Hindlimb muscle (tissue), 1 donor: Measurements from ENCODE around the gene TPCN1. TPM values are rescaled to one million over a fixed set of nuclear protein-coding genes. Genes with fewer than 3 reads are reported as not detected.

Experiments used
- DNase-seq: peaks from one replicate; pipeline ENCODE4 v3.0.0-alpha.2; 2013
- polyA plus RNA-seq: library from polyadenylated mRNA; unstranded; fragments of 120-200 nt; gene quantifications from one replicate; pipeline ENCODE4 v1.2.1, GENCODE V29; 2013; ENCODE audit not compliant: insufficient read length

Gene TPCN1
- polyA plus RNA-seq, 1 donor = 48.2 TPM

- no peak for DNase-seq
Observed at GRCh38 chr12:113226696-113227568, 5.7 kb downstream of the TPCN1 start.

DNA sequence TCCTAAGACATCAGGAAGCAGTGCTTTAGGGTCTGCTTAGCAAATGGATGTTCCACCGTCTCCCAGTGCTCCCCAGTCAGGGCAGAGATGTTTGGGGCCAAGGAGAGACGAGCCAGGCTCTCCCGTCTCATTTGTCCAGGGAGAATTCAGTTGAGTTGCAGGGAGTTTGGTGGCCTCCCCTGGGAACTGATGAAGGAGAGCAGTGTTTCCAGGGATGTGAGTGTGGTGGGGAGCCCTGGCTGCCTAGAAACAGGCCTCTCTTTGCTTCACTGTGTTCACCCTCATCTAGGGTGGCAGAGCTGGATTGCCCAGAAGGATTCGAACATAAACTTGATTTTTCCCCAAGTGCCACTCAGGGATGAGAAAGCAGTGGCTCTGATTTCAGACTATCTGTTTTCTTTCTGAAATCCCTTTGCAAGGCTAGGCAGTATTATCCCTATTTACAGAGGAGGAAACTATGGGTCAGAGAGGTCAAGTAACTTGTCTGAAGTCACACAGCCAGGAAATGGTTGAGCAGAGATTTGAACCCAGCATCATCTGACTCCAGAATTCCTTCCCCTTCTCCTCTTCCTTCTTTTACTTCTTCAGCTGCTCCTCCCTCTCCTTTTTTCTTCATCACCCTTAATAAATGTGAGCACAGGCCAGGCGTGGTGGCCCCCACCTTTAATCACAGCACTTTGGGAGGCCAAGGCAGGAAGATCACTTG, 6.6 kb downstream of the TPCN1 start:
- DNase-seq = no peak

DNA sequence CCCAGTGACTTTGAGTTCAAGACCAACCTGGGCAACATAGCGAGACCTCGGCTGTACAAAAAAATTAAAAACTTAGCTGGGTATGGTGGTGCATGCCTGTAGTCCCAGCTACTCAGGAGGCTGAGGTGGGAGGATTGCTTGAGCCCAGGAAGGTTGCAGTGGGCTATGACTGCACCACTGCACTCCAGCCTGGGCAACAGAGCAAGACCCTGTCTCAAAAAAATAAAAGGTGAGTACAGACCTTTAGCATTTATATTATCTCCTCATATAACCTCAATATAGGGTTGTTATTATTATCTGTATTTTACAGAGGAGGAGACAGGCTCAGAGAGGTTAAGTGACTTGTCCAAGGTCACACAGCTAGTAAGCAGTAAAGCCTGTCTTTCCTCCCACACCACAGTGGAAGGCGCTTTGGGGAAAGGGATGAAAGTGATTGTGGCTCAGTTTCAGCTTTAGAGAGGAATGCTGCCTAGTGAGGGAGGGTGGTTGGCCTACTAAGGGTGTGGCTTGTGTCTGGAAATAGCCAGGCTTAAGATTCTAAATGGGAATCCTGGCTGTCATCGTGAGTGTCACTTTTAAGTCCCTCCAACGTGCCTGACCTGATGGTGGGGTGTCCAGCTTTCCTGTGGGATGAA, 7.2 kb downstream of the TPCN1 start:
- DNase-seq = no peak

DNA sequence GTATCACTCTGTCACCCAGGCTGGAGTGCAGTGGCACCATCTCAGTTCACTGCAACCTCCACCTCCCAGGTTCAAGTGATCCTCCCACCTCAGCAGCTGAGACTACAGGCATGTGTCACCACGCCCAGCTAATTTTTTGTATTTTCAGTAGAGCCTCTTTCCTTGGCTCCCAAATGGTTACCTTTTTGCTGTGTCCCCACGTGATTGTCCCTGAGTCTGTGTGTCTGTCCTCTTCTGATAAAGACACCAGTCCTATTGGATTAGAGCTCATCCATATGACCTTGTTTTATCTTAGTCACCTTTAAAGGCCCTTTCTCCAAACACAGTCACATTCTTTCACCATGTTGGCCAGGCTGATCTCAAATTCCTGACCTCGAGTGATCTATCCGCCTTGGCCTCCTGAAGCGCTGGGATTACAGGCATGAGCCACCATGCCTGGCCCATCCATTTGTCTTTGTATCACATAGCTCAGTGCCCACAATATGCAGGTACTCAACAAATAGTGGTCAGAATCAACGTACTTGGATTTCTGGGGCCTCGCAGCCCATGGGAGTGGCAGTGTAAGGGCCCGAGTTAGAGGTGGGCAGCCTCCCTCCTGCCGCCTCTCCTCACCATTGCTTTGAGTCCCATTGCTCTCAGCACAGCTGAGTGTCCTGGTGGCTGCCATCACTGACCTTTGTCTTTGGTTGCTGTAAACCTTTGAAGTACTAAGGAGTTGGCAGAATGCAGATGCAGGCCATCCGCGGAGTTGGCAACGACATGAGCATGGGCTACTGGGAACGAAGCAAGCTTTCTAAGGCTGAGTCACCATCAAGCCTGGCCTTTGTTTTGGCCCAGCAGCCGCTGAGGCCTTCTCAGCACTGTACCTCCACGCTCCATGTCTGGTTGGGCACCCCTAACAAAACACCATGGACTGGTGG, 9.3 kb downstream of the TPCN1 start:
- no peak for DNase-seq

- no peak for DNase-seq
Observed at GRCh38 chr12:113231235-113232088, 10.2 kb downstream of the TPCN1 start.

DNA sequence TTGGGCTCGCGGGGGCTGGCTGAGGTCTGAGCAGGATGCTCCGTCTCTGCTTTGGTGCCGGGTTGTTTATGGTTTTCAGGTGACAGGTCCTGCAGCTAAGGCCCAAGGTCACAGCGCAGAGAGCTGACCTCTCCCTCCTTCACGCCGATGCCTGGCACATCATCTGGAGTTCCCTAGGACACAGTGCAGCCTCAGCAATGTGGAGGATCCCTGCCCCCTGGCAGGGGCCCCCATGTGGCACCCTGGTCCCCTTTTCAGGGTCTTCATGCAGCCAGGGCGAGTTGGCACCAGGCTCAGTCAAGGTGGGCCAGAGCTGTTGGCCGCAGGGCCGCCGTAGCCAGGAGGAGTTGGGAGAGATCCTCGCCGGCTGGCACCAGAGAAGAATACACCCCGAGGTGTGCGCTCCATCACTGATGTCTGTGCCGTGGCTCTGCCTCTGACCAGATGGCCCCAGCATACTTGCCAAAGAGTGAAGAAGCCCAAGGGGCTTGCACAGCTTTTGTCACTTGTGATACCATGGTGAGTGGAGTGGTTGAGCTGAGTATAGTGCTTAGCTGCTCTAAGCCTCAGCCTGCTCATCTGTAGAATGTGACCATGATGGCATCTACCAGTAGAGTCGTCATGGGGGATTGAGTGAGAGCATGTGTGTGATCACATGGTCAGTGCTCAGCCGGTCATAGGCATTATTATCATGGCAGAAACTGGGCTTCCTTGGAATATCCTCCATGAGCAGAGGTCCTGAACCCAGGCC, 11.0 kb downstream of the TPCN1 start:
- no peak for DNase-seq

- DNase-seq = no peak
Observed at GRCh38 chr12:113232840-113233585, 11.7 kb downstream of the TPCN1 start.

DNA sequence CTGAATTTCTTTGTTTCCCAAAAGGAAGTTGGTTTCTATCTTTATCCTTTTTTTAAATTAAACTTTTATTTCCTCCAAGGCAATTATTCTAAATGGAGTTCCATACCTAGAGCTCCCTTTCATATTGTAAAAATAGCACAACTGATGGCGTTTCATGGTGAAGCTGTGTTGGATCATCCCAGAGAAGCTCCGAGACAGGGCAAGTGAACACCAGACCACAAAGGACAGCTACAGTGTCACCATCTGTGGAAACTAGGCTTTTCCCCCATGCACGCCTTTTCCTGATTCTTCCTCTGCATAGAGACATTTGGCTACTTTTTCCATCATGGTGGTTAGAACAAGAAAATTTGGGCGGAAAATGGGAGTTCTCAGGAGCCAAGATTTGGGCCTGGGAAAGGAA, 12.7 kb downstream of the TPCN1 start:
- DNase-seq = no peak

GRCh38 chr12:113234483-113234882, 13.2 kb downstream of the TPCN1 start:
- no peak for DNase-seq

GRCh38 chr12:113235976-113236375, 14.7 kb downstream of the TPCN1 start:
- no peak for DNase-seq

DNA sequence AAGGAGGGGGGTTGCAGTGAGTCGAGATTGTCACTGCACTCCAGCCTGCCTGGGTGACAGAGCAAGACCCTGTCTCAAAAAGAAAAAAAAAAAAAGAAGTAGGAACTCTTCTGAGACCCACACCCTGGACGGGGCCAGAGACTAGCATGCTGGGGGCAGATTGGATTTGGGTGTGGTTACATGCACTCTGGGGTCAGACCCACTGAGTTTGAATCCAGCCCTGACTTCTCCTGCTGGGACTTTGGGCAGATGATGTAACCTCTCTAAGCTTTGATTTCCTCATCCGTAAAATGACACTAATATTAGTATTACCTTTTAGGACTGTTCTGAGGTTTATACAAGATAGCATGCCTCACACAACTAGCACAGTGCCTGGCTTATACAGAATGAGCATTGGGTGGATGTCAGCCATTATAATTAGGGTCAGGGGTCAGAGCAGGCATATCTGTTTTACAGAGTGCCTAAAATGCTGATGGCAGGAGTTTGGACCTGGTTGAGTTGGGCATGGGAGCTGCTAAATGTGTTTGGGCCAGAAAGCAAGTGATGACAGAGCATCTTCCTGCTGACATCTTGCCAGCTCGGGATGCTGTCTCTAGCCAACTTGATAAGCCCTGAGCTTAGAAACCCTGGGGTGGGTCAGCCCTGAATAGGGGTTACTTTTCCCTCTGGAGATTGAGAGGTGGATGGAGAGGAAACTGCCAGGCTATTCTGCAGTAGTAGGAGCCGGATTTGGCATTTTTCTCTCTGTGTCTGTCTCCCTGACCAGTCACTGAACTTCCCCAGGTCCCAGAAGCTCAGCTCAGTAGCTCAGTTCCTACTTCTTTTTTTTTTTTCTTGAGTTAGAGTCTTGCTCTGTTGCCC, 15.5 kb downstream of the TPCN1 start:
- no peak for DNase-seq

DNA sequence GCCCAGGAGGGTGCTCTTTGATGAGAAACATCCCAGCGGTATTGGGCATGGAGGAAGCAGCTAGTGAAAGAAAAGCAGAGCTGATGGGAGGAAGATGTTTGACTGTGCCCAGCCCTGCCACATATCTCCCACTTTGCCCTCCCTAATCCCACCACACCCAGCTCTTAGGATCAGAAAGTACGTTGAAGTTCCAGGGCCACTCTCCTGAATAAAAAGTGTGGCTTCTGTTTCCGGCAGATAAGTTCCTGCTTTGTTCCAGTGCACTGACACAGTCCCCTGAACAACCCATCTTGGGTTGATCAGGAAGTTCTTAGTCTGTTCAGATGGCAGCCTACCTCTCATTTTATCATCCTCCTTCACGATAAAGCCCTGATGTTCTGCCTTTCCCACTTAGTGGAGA, 16.5 kb downstream of the TPCN1 start:
- DNase-seq = no peak

DNA sequence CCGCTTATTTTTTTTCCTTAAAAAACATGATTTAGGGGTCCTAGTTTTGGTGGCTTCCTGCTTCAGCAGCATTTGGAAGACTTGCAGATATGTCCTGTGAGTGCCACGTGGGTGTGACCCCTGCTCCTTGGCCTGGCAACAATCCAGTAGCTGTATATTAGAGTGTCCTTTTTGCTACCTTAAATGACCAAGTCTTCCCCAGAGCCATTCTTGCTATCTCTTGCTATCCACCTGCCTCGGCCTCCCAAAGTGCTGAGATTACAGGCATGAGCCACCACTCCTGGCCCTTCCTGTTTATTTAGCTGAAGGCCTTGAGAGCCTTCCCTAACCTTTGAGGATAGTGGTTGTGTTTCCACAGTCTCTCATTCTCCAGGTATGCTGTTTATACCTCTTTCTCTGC, 17.0 kb downstream of the TPCN1 start:
- no peak for DNase-seq

- no peak for DNase-seq
Observed at GRCh38 chr12:113239288-113239771, 18.1 kb downstream of the TPCN1 start.

DNA sequence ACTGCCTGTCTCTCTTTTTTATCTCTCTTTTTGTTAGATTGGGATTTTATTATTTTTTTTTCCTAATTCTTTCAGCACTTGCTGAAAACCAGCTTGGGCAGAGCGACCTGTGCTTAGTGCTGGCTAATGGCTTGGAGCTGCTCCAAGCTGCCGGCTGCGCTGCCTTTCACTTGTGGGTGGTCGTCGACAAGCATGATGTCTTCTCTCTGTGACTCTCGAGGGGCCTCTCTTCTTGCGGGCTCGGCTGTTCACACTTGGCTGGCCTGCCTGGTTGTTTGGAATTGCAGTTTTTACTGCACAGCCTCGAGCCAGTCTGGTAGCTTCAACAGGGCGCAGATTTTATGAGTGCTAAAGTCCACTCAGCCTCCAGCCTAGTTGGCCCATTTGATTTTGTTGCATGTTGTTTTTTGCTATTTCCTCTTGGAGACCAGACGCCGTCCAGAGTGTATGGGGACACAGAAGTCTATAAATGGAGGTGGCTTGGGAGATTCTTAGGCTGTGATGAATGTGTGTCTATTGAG, 18.6 kb downstream of the TPCN1 start:
- DNase-seq = no peak

DNA sequence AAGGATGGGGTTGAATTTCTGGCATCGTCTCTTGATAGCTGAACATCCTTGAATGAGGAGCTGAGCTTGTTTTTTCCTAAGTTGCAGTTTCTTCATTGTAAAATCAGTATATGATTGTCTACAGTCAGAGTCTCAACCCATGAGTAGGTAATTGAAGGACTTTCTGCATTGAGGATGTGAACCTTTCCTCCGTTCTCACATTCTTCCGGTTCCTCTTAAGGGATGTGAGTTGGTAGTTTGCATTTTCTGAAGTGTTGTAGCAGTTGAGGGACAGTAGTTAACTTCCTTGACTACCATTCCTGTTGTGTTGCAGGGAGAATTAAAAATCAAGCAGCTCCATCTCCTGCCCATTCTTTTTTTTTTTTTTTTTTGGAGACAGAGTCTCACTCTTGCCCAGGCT, 19.1 kb downstream of the TPCN1 start:
- DNase-seq = no peak

DNA sequence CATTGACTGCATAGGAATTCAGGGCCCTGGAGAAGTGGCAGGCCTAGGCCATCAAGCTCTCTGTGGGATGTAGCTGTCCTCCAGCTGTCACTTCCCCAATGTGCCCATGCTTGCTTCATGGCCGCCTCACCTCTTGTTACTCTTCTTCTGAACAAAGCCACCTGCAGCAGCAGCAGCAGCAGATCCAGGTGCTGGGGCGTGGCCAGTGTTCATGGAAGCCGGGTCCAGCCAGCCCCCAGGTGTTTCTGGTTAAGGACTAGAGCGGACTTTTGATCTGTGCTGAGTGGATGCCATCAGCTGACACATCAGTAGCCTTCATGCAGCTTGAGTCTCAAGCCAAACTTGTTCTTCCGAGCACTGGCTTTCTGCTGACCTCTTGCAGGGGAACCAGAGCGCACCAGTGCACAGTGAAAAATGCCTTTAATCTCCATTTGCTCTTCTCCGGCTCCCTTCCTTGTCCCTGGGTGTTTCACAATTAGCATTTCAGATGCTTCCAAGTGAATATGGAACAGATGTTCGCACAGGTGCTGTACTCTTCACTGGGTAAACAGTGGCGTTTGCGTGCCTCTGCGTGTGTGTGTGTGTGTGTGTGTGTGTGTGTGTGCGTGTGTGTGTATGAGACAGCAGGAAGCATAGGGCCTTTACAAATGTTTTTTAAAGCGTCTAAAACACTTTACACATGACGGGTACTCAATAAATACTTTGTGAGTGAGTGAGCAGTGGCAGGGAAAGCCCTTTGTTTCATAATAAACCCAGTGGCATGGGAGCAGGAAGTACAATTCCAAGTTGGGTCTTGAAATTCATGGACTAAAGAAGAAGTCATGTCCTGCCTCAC, 20.1 kb downstream of the TPCN1 start:
- peak; percentile 53 for DNase-seq

DNA sequence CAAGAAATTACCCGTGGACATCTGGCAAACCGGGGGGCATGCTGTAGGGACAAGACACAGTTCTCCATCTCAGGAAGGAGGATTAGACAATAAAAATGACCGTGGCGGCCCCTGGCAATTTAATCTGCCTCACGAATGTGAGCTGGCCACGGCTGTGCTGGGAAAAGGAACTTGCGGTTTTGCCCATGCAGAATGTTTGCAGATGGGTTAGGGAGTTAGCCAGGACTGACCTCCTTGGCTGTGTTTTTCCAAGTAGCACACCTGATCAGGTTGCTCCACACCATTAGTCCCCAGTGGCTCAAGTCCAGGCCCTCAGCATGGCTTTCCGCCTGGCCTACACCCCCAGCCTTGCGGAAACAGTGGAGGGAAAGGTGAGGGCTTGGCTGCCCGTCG, 20.8 kb downstream of the TPCN1 start:
- DNase-seq = no peak
